Stimulated activated memory B cell treated with anti-CD40 and anti-IgM and Interleukin-4, amounts not matched to agents 10 μg/mL and 1 μg/mL and 100 μg/mL, for 72 hours (primary cell): Measurements from ENCODE around the gene CCNE1.
"Not testable (repeated sequence)": the region's sequence is repeated elsewhere in the genome, so short reads cannot be mapped to it uniquely, and the experiment has no call there.

Experiments
- ATAC-seq: fragments of 150-1000 bp; cut with Tn5 transposase; 2 replicates; pipeline ENCODE4 v1.10.0; 2021
- H3K27ac Mint-ChIP-seq: one replicate; pipeline ENCODE4 v1.8.0; 2022; ENCODE audit warnings: mild to moderate bottlenecking, mixed read lengths
- H3K27me3 Mint-ChIP-seq: one replicate; pipeline ENCODE4 v1.8.0; 2022; ENCODE audit warnings: mixed read lengths
- H3K36me3 Mint-ChIP-seq: one replicate; pipeline ENCODE4 v1.8.0; 2022; ENCODE audit warnings: mixed read lengths
- H3K4me1 Mint-ChIP-seq: one replicate; pipeline ENCODE4 v1.8.0; 2022; ENCODE audit warnings: mixed read lengths
- H3K4me3 Mint-ChIP-seq: one replicate; pipeline ENCODE4 v1.8.0; 2022; ENCODE audit warnings: mild to moderate bottlenecking, moderate library complexity, mixed read lengths
- H3K9me3 Mint-ChIP-seq: one replicate; pipeline ENCODE4 v1.8.0; 2022; ENCODE audit warnings: mixed read lengths

Gene CCNE1

GRCh38 chr19:29803951-29804350, 7.8 kb upstream of the CCNE1 start:
- H3K9me3 Mint-ChIP-seq, ATAC-seq, H3K36me3 Mint-ChIP-seq, H3K27ac Mint-ChIP-seq, H3K4me3 Mint-ChIP-seq, H3K27me3 Mint-ChIP-seq: not testable (repeated sequence)
- peaks cover 10% of the 10 kb centered on the region for H3K4me1 Mint-ChIP-seq

- no peak overlapping the region for H3K4me3 Mint-ChIP-seq
- peak; percentile 49 for ATAC-seq
- H3K27ac Mint-ChIP-seq, result no peak overlapping the region
- no peaks in the 10 kb centered on the region for H3K36me3 Mint-ChIP-seq
- no peaks in the 10 kb centered on the region for H3K27me3 Mint-ChIP-seq
- peaks cover 10% of the 10 kb centered on the region for H3K4me1 Mint-ChIP-seq
- no peaks in the 10 kb centered on the region for H3K9me3 Mint-ChIP-seq
Measured at GRCh38 chr19:29804493-29804892, 7.3 kb upstream of the CCNE1 start.

- Mint-ChIP-seq H3K27me3 (no peaks in the 10 kb centered on the region), H3K27ac (no peak overlapping the region), H3K4me1 (peaks cover 10% of the 10 kb centered on the region), H3K36me3 (no peaks in the 10 kb centered on the region), H3K9me3 (no peaks in the 10 kb centered on the region), H3K4me3 (no peak overlapping the region)
- no peak for ATAC-seq
Measured at GRCh38 chr19:29805031-29805965, 6.5 kb upstream of the CCNE1 start.

GRCh38 chr19:29806098-29806866, 5.5 kb upstream of the CCNE1 start:
- no peak for ATAC-seq
- H3K36me3 Mint-ChIP-seq, result no peaks in the 10 kb centered on the region
- H3K9me3 Mint-ChIP-seq, result no peaks in the 10 kb centered on the region
- peaks cover 19% of the 10 kb centered on the region for H3K4me1 Mint-ChIP-seq
- no peaks in the 10 kb centered on the region for H3K27me3 Mint-ChIP-seq
- H3K4me3 Mint-ChIP-seq, result no peak overlapping the region
- H3K27ac Mint-ChIP-seq, result no peak overlapping the region

GRCh38 chr19:29807178-29807577, 4.6 kb upstream of the CCNE1 start:
- Mint-ChIP-seq H3K27me3 (no peaks in the 10 kb centered on the region), H3K36me3 (no peaks in the 10 kb centered on the region), H3K4me3 (no peak overlapping the region), H3K27ac (no peak overlapping the region), H3K4me1 (peaks cover 19% of the 10 kb centered on the region), H3K9me3 (no peaks in the 10 kb centered on the region)
- no peak for ATAC-seq

GRCh38 chr19:29807870-29808405, 3.9 kb upstream of the CCNE1 start:
- Mint-ChIP-seq H3K27me3 (no peaks in the 10 kb centered on the region), H3K36me3 (no peaks in the 10 kb centered on the region), H3K27ac (no peak overlapping the region), H3K4me3 (no peak overlapping the region), H3K9me3 (no peaks in the 10 kb centered on the region), H3K4me1 (peaks cover 23% of the 10 kb centered on the region)
- ATAC-seq, result no peak

GRCh38 chr19:29809795-29810503, 1.8 kb upstream of the CCNE1 start:
- no peak overlapping the region for H3K4me3 Mint-ChIP-seq
- H3K4me1 Mint-ChIP-seq, result peaks cover 20% of the 10 kb centered on the region
- no peaks in the 10 kb centered on the region for H3K9me3 Mint-ChIP-seq
- ATAC-seq, result no peak
- no peaks in the 10 kb centered on the region for H3K27me3 Mint-ChIP-seq
- H3K27ac Mint-ChIP-seq, result peak overlapping the region; percentile 83
- no peaks in the 10 kb centered on the region for H3K36me3 Mint-ChIP-seq

- Mint-ChIP-seq H3K9me3 (no peaks in the 10 kb centered on the region), H3K27me3 (no peaks in the 10 kb centered on the region), H3K4me1 (peaks cover 22% of the 10 kb centered on the region), H3K27ac (peak overlapping the region; percentile 83), H3K4me3 (peak overlapping the region; percentile 71), H3K36me3 (no peaks in the 10 kb centered on the region)
- no peak for ATAC-seq
Measured at GRCh38 chr19:29810504-29810871, 1.3 kb upstream of the CCNE1 start.

- Mint-ChIP-seq H3K4me1 (peaks cover 24% of the 10 kb centered on the region), H3K27me3 (no peaks in the 10 kb centered on the region), H3K36me3 (no peaks in the 10 kb centered on the region), H3K4me3 (peak overlapping the region; percentile 74), H3K9me3 (no peaks in the 10 kb centered on the region), H3K27ac (no peak overlapping the region)
- ATAC-seq, result peak; percentile 48
Measured at GRCh38 chr19:29812080-29812880, 489 bp downstream of the CCNE1 start.

GRCh38 chr19:29812881-29813275, 1.1 kb downstream of the CCNE1 start:
- Mint-ChIP-seq H3K36me3 (no peaks in the 10 kb centered on the region), H3K9me3 (no peaks in the 10 kb centered on the region), H3K27me3 (no peaks in the 10 kb centered on the region), H3K4me1 (peaks cover 24% of the 10 kb centered on the region), H3K4me3 (peak overlapping the region; percentile 74), H3K27ac (no peak overlapping the region)
- no peak for ATAC-seq

- Mint-ChIP-seq H3K27me3 (no peaks in the 10 kb centered on the region), H3K9me3 (no peaks in the 10 kb centered on the region)
Measured at GRCh38 chr19:29813642-29814041, 1.9 kb downstream of the CCNE1 start.

GRCh38 chr19:29815231-29815630, 3.4 kb downstream of the CCNE1 start:
- Mint-ChIP-seq H3K36me3 (no peaks in the 10 kb centered on the region), H3K27me3 (no peaks in the 10 kb centered on the region), H3K9me3 (no peaks in the 10 kb centered on the region), H3K4me1 (peaks cover 24% of the 10 kb centered on the region), H3K4me3 (no peak overlapping the region), H3K27ac (no peak overlapping the region)
- peak; percentile 2 for ATAC-seq

More at GRCh38 chr19:29813642-29814041, 1.9 kb downstream of the CCNE1 start:
- Mint-ChIP-seq H3K27ac (no peak overlapping the region), H3K36me3 (no peaks in the 10 kb centered on the region), H3K4me3 (peak overlapping the region; percentile 54), H3K4me1 (peaks cover 24% of the 10 kb centered on the region)
- no peak for ATAC-seq

GRCh38 chr19:29817316-29817715, 5.5 kb downstream of the CCNE1 start:
- Mint-ChIP-seq H3K36me3 (peaks cover 14% of the 10 kb centered on the region), H3K4me3 (no peak overlapping the region), H3K4me1 (peaks cover 15% of the 10 kb centered on the region), H3K9me3 (no peaks in the 10 kb centered on the region), H3K27me3 (no peaks in the 10 kb centered on the region), H3K27ac (no peak overlapping the region)
- no peak for ATAC-seq

- Mint-ChIP-seq H3K36me3 (peaks cover 16% of the 10 kb centered on the region), H3K27ac (no peak overlapping the region), H3K4me3 (no peak overlapping the region), H3K27me3 (no peaks in the 10 kb centered on the region), H3K4me1 (peaks cover 9% of the 10 kb centered on the region), H3K9me3 (no peaks in the 10 kb centered on the region)
- no peak for ATAC-seq
Measured at GRCh38 chr19:29819300-29819699, 7.5 kb downstream of the CCNE1 start.
